ENCODE data around the gene SBK3. TPM values are rescaled to one million over a fixed set of nuclear protein-coding genes. Genes with fewer than 3 reads are reported as not detected.

The SBK3 gene
- total and polyA plus RNA-seq, 2 donors (not counting 1 experiment from before 2014, with no cell fraction given), result not detected

DNA sequence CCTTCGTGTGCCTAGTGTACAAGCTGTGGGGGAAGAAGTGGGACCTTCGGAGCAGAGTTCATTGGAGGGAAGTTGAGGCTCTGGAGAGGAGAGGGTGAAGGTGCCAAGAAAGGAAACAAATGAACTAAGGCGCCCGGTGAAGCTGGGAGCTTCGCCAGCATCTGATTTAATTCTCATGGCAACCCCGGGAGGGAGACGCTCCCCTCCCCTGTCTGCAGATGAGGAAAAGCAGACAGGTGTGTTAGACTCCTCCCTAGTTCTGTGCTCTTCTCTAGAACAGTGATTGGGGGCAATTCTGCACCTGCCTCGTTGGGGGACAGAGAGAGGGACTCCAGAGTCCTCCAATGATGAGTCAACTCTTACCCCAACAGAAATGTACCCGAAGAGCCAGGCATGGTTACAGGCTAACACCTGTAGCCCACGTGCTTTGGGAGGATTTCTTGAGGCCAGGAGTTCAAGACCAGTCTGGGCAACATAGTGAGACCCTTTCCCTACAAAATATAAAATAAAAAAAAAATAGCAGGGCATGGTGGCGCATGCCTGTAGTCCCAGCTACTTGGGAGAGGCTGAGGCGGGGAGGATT lies 52.9 kb downstream of the SBK3 start:
- no peak overlapping the region for H3K4me2 ChIP-seq (replicated peaks; ENCODE audit: low read depth, low read length, poor library complexity, severe bottlenecking)
- intact Hi-C loops (cut with micrococcal nuclease), result no loop called here
- no peak overlapping the region for H2AFZ ChIP-seq (ENCODE audit: insufficient read depth, low read depth, low read length, poor library complexity, severe bottlenecking)
- 36% methylated on average over 8 of the region's 12 CpGs for WGBS (ENCODE audit: insufficient coverage)
- no peaks in the 10 kb centered on the region for H3K79me2 ChIP-seq (ENCODE audit: control insufficient read depth, insufficient read depth, low read length)
- no peak overlapping the region for H3K4me3 ChIP-seq (ENCODE audit: control extremely low read depth in 1 of 5, extremely low read depth in 1 of 5, insufficient read depth in 1 of 5, low read depth in 2 of 5, low read length in 4 of 5)
- H3K27ac ChIP-seq (ENCODE audit: low read length in 2 of 2), result no peak overlapping the region
- Mint-ChIP-seq H3K27me3 (peaks cover 8% of the 10 kb centered on the region), H3K27ac (no peak overlapping the region), H3K4me3 (no peak overlapping the region), H3K9me3 (ENCODE audit: insufficient read depth) (no peaks in the 10 kb centered on the region), H3K4me1 (no peaks in the 10 kb centered on the region)
- H3K27me3 ChIP-seq (replicated peaks in 1 of 4; ENCODE audit: control extremely low read depth in 1 of 4, control insufficient read depth in 3 of 4, insufficient read depth in 4 of 4, low read length in 3 of 4), result peaks cover 0 to 35% (median 2%) of the 10 kb centered on the region in 4 experiments
- H3K9me3 ChIP-seq (ENCODE audit: control extremely low read depth in 1 of 3, control insufficient read depth in 2 of 3, insufficient read depth in 1 of 3, low read length in 2 of 3), result no peaks in the 10 kb centered on the region
- CTCF ChIA-PET, result interaction anchor here (1.3 kb wide), 1 partner anchor 25 kb away, joined by 4 read pairs; no protein-coding TSS in a partner anchor
- POLR2A ChIA-PET, result no interaction called here
- ATAC-seq (ENCODE audit: low read depth), result no peak
- no peaks in the 10 kb centered on the region for H3K4me1 ChIP-seq (ENCODE audit: control insufficient read depth in 2 of 2, insufficient read depth in 2 of 2, low read length in 2 of 2)
- TF ChIP-seq, protein P1, sequence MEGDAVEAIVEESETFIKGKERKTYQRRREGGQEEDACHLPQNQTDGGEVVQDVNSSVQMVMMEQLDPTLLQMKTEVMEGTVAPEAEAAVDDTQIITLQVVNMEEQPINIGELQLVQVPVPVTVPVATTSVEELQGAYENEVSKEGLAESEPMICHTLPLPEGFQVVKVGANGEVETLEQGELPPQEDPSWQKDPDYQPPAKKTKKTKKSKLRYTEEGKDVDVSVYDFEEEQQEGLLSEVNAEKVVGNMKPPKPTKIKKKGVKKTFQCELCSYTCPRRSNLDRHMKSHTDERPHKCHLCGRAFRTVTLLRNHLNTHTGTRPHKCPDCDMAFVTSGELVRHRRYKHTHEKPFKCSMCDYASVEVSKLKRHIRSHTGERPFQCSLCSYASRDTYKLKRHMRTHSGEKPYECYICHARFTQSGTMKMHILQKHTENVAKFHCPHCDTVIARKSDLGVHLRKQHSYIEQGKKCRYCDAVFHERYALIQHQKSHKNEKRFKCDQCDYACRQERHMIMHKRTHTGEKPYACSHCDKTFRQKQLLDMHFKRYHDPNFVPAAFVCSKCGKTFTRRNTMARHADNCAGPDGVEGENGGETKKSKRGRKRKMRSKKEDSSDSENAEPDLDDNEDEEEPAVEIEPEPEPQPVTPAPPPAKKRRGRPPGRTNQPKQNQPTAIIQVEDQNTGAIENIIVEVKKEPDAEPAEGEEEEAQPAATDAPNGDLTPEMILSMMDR (IDR thresholded peaks at IDR 0.05), result no peak
- no peaks in the 10 kb centered on the region for H4K20me1 ChIP-seq (ENCODE audit: control insufficient read depth, insufficient read depth, low read length, poor library complexity, severe bottlenecking)
- DNase-seq, result no peak
- no peaks in the 10 kb centered on the region for H3K36me3 ChIP-seq (replicated peaks in 1 of 2; ENCODE audit: control extremely low read depth in 1 of 2, control insufficient read depth in 1 of 2, extremely low read depth in 1 of 2, insufficient read depth in 2 of 2, low read length in 1 of 2)
- H3K9ac ChIP-seq (ENCODE audit: low read length), result no peak overlapping the region

DNA sequence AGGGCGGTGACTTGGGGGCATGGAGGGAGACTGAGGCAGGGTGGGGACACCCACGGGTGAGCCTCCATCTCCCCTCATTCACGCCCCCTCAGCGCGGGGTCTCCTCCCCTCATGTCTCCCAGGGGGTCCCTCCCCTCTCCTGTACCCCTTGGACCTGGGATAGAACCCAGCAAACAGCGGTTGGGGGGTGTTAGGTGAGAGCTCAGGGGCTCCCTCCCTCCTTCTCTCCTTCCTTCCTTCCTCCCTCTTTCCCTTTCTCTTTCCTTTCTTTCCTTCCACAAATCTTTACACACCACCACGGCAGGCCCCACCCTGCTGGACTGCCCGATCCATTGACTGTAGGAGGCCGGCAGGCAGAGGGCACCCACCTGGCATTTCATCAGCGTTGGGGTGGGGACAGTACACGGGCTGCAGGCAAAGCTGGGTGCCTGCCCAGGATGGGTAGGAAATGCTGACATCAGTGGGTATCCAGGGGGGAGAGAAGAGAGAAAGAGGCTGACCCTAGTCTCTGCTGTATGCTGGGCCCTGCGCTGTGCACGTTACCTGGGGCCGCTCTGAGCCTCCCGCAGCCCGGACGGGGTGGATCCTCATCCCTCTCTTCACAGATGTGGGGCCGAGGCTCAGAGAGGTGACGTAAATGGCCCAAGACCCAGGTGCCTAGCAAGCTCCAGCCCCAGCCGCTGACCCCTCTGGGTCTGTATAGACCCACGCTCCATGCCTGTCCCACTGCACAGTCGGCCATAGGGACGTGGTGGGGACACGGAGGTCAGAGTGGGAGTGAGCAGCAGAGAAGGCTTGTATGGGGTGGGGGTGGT lies 53.6 kb downstream of the SBK3 start:
- no peaks in the 10 kb centered on the region for H4K20me1 ChIP-seq (ENCODE audit: control insufficient read depth, insufficient read depth, low read length, poor library complexity, severe bottlenecking)
- no peak overlapping the region for H3K27ac ChIP-seq (ENCODE audit: low read length in 2 of 2)
- H3K27me3 ChIP-seq (replicated peaks in 1 of 4; ENCODE audit: control extremely low read depth in 1 of 4, control insufficient read depth in 3 of 4, insufficient read depth in 4 of 4, low read length in 3 of 4), result peaks cover 0 to 35% (median 2%) of the 10 kb centered on the region in 4 experiments
- no peaks in the 10 kb centered on the region for H3K36me3 ChIP-seq (replicated peaks in 1 of 2; ENCODE audit: control extremely low read depth in 1 of 2, control insufficient read depth in 1 of 2, extremely low read depth in 1 of 2, insufficient read depth in 2 of 2, low read length in 1 of 2)
- H3K27me3 Mint-ChIP-seq, result peaks cover 8% of the 10 kb centered on the region
- H3K4me2 ChIP-seq (replicated peaks; ENCODE audit: low read depth, low read length, poor library complexity, severe bottlenecking), result no peak overlapping the region
- ChIA-PET CTCF (interaction anchor here (1.3 to 1.4 kb wide), 2 partner anchors 25 to 141 kb away, joined by 3 to 4 read pairs; no protein-coding TSS in a partner anchor), POLR2A (interaction anchor here (0.6 kb wide), 1 partner anchor 99 kb away, joined by 3 read pairs; no protein-coding TSS in a partner anchor)
- H2AFZ ChIP-seq (ENCODE audit: insufficient read depth, low read depth, low read length, poor library complexity, severe bottlenecking), result no peak overlapping the region
- no peak overlapping the region for H3K4me3 ChIP-seq (ENCODE audit: control extremely low read depth in 1 of 5, extremely low read depth in 1 of 5, insufficient read depth in 1 of 5, low read depth in 2 of 5, low read length in 4 of 5)
- no peaks in the 10 kb centered on the region for H3K4me1 Mint-ChIP-seq
- no peaks in the 10 kb centered on the region for H3K9me3 Mint-ChIP-seq (ENCODE audit: insufficient read depth)
- H3K4me3 Mint-ChIP-seq, result no peak overlapping the region
- no peaks in the 10 kb centered on the region for H3K4me1 ChIP-seq (ENCODE audit: control insufficient read depth in 2 of 2, insufficient read depth in 2 of 2, low read length in 2 of 2)
- ATAC-seq (ENCODE audit: low read depth), result no peak
- no peak for TF ChIP-seq EZH2 (IDR thresholded peaks at IDR 0.05; ENCODE audit: borderline replicate concordance, insufficient read depth, low read depth, low read length, poor library complexity, severe bottlenecking)
- TF ChIP-seq, protein P1 (IDR thresholded peaks at IDR 0.05), result no peak
- no peaks in the 10 kb centered on the region for H3K9me3 ChIP-seq (ENCODE audit: control extremely low read depth in 1 of 3, control insufficient read depth in 2 of 3, insufficient read depth in 1 of 3, low read length in 2 of 3)
- intact Hi-C loops (cut with micrococcal nuclease), result no loop called here
- no peak for DNase-seq
- H3K27ac Mint-ChIP-seq, result no peak overlapping the region
- H3K9ac ChIP-seq (ENCODE audit: low read length), result no peak overlapping the region
- no peaks in the 10 kb centered on the region for H3K79me2 ChIP-seq (ENCODE audit: control insufficient read depth, insufficient read depth, low read length)
- WGBS (ENCODE audit: insufficient coverage), result 81% methylated on average over 14 of the region's 24 CpGs

Measured in B cell (primary cell).